A673 (cell line): ENCODE measurements around the gene COL19A1. TPM values are rescaled to one million over a fixed set of nuclear protein-coding genes. Genes with fewer than 3 reads are reported as not detected.
A peak's percentile ranks its signal among the peaks of the same experiment; 100 is the strongest.

Source experiments
- BruUV-seq: library from RNA; stranded (reverse); fragments of 400-500 nt; replicated peaks from 2 replicates; lab custom pipeline; 2021; lab: Mats Ljungman, UMichigan
- CTCF ChIA-PET: fragments of 300-600 bp; sonication (Branson Sonifier 250); formaldehyde crosslinking; loops from one replicate; lab custom pipeline; 2022; ENCODE audit warnings: antibody characterized with exemption; lab: Charles Lee
- POLR2A ChIA-PET: fragments of 300-600 bp; sonication (Branson Sonifier 250); formaldehyde crosslinking; loops from one replicate; lab custom pipeline; 2022; ENCODE audit warnings: antibody characterized with exemption; ENCODE audit not compliant: low non-redundant PET; lab: Charles Lee
- DNase-seq: peaks from one replicate; pipeline ENCODE4 v3.0.0-alpha.2; 2015; ENCODE audit warnings: low spot score
- H3K27ac ChIP-seq: fragments of 200-600 bp; sonication (generic); 2 replicates; pipeline ENCODE4 v1.5.1; 2016; ENCODE audit warnings: mixed run types, low read depth, mild to moderate bottlenecking, mixed read lengths, antibody characterized with exemption, low read length; ENCODE audit not compliant: poor library complexity, severe bottlenecking
- H3K27me3 ChIP-seq: fragments of 200-600 bp; sonication (generic); replicated peaks from 2 replicates; pipeline ENCODE4 v1.6.1; 2017; ENCODE audit warnings: mixed run types, low read depth, mild to moderate bottlenecking, mixed read lengths, antibody characterized with exemption, low read length; ENCODE audit not compliant: insufficient read depth, poor library complexity
- H3K36me3 ChIP-seq: fragments of 200-600 bp; sonication (generic); 2 replicates; pipeline ENCODE4 v1.6.1; 2016; ENCODE audit warnings: mixed run types, mild to moderate bottlenecking, mixed read lengths, antibody characterized with exemption, low read length; ENCODE audit not compliant: insufficient read depth, poor library complexity, severe bottlenecking
- H3K4me1 ChIP-seq: fragments of 200-600 bp; sonication (generic); 2 replicates; pipeline ENCODE4 v1.6.1; 2017; ENCODE audit warnings: mixed run types, mild to moderate bottlenecking, mixed read lengths, antibody characterized with exemption, low read length; ENCODE audit not compliant: insufficient read depth, poor library complexity, severe bottlenecking
- H3K4me3 ChIP-seq: fragments of 200-600 bp; sonication (generic); 2 replicates; pipeline ENCODE4 v1.5.1; 2016; ENCODE audit warnings: low read depth, mixed run types, mild to moderate bottlenecking, mixed read lengths, low read length; ENCODE audit not compliant: poor library complexity, severe bottlenecking
- H3K9me3 ChIP-seq: fragments of 200-600 bp; sonication (generic); 2 replicates; pipeline ENCODE4 v1.6.1; 2016; ENCODE audit warnings: mixed run types, low read depth, mild to moderate bottlenecking, mixed read lengths, antibody characterized with exemption, low read length; ENCODE audit not compliant: poor library complexity, severe bottlenecking
- CTCF ChIP-seq: fragments of 300-800, 200-600 bp; sonication (generic); conservative IDR thresholded peaks from 2 replicates; pipeline ENCODE4 v1.5.1; 2017; ENCODE audit warnings: low read depth, mild to moderate bottlenecking, antibody characterized with exemption, low read length, moderate library complexity, mixed read lengths
- EZH2 ChIP-seq: fragments of 200-600 bp; sonication (generic); IDR thresholded peaks from 2 replicates; pipeline ENCODE4 v1.6.1; 2017; ENCODE audit warnings: borderline replicate concordance, low read depth, mild to moderate bottlenecking, mixed read lengths, antibody characterized with exemption, low read length; ENCODE audit not compliant: poor library complexity, severe bottlenecking
- intact Hi-C: fragments of 100-400 bp; cut with micrococcal nuclease; formaldehyde crosslinking; loops from one replicate; pipeline ENCODE4 v1.10.0; 2022; ENCODE audit not compliant: unreplicated experiment
- total RNA-seq: library from RNA; stranded (reverse); gene quantifications from 2 replicates; pipeline ENCODE4 v1.2.3, GENCODE V29; 2021

The COL19A1 gene
- total RNA-seq, 1 experiment from 2014 or later, result 0.37 TPM

DNA sequence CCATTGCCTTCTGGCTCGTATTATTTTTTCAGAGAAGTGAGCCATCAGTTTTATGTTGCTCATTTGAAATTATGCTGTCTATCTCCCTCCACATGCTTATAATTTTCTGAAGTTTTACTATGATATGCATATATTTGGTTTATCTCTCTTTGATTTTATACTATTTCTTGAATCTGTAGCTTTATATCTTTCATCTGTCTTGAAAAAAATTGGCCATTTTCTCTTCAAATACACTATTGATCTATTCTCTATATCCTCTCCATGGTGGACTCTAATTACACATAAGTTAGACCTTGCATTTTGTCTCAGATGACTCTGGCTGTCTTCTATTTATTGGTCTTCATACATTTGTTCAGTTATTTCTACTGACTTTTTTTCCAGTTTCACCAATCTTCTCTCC, 13.7 kb upstream of the COL19A1 start:
- H3K4me1 ChIP-seq, result no peaks in the 10 kb centered on the region
- peaks cover 4% of the 10 kb centered on the region for H3K9me3 ChIP-seq
- TF ChIP-seq CTCF (no peak), EZH2 (no peak)
- no peak overlapping the region for H3K4me3 ChIP-seq
- ChIA-PET POLR2A (no interaction called here), CTCF (no interaction called here)
- no peaks in the 10 kb centered on the region for H3K36me3 ChIP-seq
- intact Hi-C loops, result no loop called here
- H3K27me3 ChIP-seq, result no peaks in the 10 kb centered on the region
- no peak for DNase-seq
- no peak overlapping the region for H3K27ac ChIP-seq
- no TSS peak for BruUV-seq

DNA sequence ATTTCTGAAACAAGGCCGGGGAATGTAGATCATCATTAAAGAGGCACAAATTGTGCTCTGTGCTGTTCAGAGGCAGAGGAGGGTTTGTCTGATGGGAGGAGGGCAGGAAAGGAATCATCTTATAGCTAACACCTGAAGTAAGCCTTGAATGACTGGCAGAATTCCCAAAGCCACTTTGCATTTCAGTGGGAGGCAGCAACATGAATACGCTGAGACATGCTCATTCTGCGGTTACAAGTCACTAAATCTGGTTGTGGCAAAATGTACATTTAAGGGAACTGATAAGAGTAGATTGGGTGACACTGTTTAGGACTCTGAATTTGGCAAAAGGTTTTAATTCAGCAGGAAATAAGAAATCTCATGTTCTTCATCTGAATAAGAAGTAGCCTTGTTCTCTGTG, 4.4 kb upstream of the COL19A1 start:
- no peaks in the 10 kb centered on the region for H3K9me3 ChIP-seq
- ChIA-PET CTCF (no interaction called here), POLR2A (no interaction called here)
- H3K36me3 ChIP-seq, result no peaks in the 10 kb centered on the region
- TF ChIP-seq CTCF, result no peak
- no peak overlapping the region for H3K4me3 ChIP-seq
- no peaks in the 10 kb centered on the region for H3K27me3 ChIP-seq
- DNase-seq, result peak; percentile 8
- BruUV-seq, result no TSS peak
- H3K4me1 ChIP-seq, result peaks cover 13% of the 10 kb centered on the region
- no peak overlapping the region for H3K27ac ChIP-seq
- intact Hi-C loops, result no loop called here

DNA sequence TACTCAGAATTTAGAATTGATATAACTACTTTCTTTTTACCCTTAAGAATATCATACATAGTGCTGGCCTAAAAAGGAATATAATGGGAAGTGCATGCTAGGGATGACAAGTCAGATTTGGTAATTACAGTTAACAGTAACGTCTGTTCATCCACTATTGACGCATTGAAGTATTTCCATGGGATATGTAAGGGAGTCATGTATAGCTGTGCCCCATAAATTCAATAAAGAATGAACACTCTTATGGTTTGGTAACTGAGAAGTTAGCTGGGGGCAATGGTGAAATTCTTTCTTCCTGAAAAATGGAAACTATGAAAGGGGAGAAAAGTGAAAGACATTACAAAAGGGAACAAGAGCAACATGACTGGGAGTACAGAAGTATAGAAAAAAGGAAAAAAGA, 2.6 kb upstream of the COL19A1 start:
- H3K9me3 ChIP-seq, result no peaks in the 10 kb centered on the region
- H3K4me3 ChIP-seq, result no peak overlapping the region
- CTCF ChIA-PET, result no interaction called here
- no peaks in the 10 kb centered on the region for H3K36me3 ChIP-seq
- DNase-seq, result no peak
- peaks cover 13% of the 10 kb centered on the region for H3K4me1 ChIP-seq
- no peaks in the 10 kb centered on the region for H3K27me3 ChIP-seq
- no peak overlapping the region for H3K27ac ChIP-seq
- POLR2A ChIA-PET, result no interaction called here
- intact Hi-C loops, result no loop called here
- no TSS peak for BruUV-seq
- TF ChIP-seq CTCF, result no peak
- TF ChIP-seq EZH2, result no peak
